Left renal cortex interstitium (tissue), 4 donors: Measurements from ENCODE around the gene BCL2. TPM values are rescaled to one million over a fixed set of nuclear protein-coding genes. Genes with fewer than 3 reads are reported as not detected.

Source experiments
- DNase-seq, 4 donors: peaks; one replicate each; pipeline ENCODE4 v3.0.0-alpha.2; 2013; ENCODE audit warnings: low read depth in 4 of 4, low spot score in 2 of 4, missing footprints in 1 of 4
- polyA plus RNA-seq, 4 donors: library from polyadenylated mRNA; unstranded; fragments of 120-200 nt; gene quantifications; one replicate each; pipeline ENCODE4 v1.2.1, GENCODE V29; 2013; ENCODE audit not compliant: insufficient read length in 4 of 4

Gene BCL2
- polyA plus RNA-seq, 4 donors: 22.1 to 27.1 (median 23.5) TPM

DNA sequence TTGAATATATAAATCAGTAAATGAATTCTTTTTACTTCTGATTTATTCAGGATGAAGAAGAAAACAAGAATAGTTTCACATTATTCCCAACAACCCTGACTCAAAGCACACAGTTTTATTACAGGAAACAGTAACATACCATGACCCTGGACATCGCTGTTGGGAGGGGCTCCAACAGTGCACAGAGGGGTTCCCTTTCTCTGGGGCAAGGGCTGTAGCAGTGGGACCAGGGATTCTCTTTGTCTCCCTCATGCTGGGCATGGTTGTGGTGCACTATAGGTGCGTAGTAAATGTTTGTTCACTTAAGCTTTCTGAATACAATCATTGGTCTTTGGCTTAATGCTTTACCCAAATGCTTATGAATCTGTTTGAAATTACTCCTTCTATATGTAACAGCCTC lies 189.4 kb downstream of the BCL2 start:
- no peak for DNase-seq

DNA sequence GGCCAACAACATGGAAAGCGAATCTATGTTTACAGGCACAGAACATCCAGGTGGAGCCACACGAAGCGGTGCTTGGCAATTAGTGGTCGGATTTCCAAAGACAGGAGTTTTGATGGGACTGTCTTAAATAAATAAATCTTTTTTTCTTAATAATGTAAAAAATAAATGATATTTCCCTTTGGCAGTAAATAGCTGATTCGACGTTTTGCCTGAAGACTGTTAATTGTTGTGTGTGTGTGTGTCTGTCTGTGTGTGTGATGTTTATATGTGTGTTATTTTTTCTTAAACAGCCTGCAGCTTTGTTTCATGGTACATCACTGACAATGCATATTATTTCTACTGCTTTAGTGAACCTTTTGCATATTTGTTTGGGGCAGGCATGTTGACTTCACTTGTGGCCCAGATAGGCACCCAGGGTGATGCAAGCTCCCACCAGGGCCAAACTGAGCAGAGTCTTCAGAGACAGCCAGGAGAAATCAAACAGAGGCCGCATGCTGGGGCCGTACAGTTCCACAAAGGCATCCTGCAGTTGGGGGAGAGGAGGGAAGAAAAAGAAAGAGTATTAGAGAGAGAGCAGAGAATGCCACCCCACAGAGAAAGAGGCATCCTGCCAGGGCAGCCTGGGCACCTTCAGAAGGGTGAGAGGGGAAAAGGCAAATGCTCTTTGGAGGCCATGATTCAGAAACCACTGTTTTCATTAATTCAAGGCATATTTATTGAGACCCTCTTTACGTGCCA lies 191.2 kb downstream of the BCL2 start:
- no peak for DNase-seq

DNA sequence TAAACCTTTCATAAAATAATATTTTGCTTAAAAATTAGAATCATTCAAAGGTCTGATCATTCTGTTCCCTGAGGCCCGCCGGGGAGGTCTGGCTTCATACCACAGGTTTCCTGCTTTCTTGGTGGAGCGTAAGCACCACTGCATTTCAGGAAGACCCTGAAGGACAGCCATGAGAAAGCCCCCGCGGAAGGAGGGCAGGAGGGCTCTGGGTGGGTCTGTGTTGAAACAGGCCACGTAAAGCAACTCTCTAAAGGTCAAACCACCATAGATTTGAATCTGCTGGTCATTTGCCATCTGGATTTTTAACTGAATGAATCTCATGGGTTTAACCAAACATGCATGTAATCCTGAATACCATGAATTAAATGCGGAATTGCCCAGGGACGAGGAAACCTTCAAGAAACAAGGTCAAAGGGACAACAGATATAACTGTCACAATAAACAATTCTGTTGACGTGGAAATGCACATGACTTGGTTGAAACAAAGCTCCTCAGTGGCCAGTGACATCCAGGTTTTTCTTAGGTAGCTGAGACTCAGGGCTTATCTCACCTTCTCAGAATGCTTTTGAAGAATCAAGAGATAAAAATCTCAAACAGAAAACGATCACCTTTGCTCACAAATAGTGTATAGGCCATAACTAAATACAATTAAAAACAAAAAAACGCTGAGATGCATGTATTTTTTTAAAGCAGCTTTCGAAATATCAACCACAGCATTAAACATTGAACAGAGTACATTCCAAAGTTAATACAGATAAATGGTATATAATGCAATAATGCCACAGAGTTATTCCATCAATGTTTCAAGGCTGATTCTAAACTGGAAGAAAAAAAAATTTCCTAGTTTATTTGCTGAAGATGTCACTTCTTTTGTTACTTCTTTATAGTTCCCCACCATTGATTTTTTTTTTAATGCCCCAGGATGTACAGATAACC lies 193.2 kb downstream of the BCL2 start:
- DNase-seq: no peak

DNA sequence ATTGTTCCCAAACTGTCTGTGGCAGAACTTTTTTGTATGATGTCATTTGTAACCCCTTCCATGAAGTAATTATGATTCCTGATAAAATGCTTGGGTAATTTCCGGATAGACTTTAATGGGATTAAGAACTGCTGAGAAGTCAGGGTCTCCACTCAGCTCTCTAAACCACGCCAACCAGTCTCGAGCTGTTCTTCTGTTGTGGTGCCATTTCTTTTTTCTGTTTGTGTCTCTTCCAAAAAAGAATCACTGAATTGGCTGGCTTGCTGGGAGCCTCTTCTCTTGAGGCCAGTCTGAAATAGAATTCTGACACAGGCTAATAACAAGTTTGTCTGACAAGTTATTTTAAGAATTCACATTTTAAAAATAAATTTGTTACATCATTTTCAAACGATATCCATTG lies 198.9 kb downstream of the BCL2 start:
- no peak for DNase-seq

DNA sequence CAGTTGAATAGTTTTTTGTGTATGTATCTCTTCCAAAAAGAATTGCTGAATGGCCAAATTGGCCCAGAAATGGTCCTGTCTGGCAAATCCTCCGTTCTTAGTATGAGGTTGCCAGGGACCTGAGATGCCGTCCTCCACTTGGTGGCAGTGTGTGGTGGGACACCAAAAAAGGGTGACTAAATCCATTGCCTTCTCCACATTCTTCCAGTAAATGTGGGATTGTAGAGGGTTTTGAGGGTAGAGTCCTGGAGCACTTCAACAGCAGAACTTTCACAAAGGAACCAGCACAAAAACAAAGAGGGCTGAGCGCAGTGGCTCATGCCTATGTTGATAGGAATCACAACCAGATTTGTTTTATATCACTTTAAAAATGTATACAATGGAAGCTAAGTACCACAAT lies 199.9 kb downstream of the BCL2 start:
- no peak for DNase-seq

DNA sequence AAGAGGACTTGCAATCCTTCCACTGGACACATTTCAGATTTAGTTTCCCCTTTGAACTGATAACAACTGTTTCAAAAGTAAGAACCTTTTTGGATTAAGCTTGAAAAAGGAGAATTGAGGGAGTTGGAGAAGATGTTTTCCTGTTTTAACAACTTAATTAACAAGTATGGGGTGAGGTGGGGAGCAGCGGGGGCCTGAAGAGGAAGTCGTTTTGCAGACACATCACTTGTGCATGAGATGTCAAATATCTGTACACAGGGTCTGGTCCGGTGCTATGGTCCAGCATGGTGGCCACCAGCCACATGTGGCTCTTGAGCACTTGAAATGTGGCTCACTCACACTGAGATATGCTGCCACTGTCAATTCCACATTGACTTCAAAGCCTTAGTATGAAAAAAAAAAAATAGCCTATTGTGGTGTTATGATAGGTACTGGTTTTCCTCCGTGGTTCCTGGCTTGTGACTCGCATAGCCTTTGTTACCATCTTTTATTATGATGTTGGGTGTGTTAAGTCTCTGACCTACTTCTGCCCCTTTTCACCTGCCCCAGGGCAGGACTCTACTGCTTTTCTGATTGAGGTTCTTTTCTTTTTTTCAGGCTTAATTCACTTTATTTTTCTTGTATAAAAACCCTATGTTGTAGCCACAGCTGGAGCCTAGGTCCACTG lies 205.5 kb downstream of the BCL2 start:
- DNase-seq: no peak

DNA sequence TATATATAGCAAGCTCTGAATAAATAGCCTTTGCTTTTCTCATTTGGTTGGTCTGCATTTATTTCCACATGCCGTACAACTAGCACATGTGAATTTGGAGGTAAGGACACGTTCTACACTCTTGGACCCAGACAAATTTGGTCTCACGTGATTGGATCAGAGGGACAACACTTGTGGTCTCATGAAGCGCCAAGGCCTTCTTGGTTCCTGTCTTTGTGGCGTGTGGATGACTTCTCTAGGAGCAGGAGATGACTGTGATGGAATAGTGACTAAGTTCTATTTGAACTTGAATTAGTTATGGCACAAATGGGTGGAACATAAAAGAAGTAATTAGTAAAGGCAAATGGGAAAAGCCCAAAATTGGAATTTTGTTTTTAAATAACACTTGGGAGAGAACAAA lies 206.9 kb downstream of the BCL2 start:
- no peak for DNase-seq

DNA sequence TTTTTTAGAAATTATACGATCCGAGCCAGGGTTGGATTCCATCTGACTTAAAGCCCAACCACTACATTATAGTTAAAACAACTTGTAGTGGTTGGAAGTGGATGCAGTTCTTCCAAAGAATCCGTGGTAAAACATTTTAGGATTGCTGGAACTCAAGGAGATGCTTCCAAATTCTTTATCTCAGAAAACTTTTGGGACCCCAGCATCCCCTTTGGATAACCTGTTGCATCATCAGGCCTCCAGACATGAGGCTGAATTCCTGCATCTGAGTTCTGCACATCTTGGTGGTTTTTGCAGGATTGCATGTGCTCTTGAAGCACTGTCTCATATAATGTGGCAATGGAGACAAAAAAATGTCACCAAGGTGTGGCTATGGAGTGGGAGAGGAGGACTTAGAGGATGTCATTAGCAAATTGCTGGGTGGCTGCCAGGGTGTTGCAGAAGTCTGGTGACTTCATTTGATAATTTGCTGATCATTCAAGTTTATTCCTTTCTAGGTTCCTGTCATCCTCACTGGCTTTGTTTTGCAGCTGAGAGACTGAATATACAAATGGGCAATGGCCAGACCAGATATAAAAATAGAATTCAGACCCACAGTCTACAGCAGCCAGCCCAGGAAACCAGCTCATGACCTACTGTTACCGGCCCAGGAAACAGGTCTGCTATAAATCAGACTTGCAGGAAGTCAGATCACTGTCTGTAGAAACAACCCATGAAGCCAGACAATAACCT lies 207.7 kb downstream of the BCL2 start:
- DNase-seq: no peak

DNA sequence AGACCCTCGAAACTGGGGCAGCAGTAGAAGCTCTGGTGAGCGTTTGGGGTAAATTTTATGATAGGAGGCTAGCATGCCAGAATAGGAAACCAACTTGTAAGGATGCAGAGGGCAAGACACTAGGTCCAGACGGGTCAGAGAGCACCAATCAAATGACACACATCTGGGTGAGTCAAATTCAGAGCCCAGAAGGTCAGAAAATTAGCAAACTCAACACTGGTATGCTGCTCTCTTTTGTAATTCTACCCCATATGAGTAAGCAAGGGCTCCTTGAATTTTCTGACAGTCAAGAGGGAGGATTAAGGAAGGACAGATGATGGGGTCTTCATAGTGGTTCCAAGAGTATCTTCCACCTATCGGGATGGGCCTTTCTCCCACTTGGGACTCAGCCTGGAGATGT lies 209.8 kb downstream of the BCL2 start:
- no peak for DNase-seq

DNA sequence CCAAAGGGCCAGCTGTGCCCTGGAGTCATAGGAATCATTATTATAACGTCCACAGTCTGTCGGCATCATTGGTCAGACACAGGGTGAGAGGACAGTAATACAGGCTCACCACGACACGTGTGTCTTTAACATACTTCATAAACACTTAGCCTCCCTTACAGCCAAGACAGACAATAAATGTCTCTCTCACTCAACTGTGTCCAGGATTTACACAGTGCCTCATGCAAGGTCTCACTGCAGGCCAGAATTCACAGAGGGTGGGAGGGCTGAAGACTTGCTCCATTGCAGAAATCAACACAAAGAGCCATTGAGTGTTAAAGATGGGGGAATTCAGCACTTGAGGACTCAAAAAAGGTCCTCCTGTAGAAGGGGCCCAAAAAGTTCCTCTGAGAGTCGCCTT lies 210.5 kb downstream of the BCL2 start:
- DNase-seq: no peak

DNA sequence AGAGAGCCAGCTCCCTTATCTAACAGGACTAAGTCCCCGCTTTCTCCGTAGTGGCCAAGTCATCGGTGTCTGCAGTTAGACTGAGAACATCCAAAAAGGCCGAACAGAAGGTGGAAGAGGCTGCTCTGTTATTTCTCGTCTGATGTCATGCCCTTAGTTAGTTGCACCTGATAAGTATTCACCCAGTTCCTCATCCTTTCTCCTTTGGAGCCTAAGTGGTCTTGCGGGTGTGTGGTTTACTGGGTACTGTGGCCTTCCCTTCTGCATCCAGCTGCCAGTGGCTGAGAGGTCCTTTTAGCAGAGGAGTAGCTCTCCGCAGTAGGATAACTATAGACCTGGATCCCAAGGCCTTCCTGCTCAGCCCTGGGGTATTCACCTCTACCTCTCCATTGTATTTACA lies 211.6 kb downstream of the BCL2 start:
- no peak for DNase-seq

DNA sequence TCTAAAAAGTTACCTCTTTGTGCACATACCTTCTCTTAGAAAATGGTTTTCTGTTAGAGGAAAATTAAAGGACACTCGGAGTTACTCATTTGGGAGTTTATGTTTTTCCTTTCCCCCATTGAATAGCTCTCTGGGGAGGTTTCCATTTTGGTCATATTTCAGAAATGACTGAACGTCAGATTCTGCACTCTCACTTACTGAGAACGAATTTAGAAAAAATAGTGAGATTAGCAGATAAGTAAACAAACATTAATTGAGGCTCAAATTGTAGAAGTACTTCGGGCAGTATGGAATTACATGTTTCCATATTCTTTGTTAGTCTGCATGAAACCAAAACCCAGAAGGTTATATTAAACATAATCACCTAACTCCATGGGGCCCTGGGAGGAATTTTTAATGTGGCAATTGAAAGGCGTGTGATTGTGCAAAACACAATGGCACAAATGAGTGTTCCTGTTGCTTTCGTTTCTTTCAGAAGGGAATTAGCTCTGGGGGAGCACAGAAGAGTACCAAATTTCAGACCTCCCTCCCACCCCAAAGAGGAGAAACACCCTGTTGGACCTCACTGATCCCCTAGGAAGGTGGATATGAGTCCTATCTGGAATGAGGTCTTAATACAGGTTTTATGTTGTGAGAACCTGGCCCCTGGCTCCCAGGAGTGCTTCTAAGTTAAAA lies 212.3 kb downstream of the BCL2 start:
- no peak for DNase-seq

DNA sequence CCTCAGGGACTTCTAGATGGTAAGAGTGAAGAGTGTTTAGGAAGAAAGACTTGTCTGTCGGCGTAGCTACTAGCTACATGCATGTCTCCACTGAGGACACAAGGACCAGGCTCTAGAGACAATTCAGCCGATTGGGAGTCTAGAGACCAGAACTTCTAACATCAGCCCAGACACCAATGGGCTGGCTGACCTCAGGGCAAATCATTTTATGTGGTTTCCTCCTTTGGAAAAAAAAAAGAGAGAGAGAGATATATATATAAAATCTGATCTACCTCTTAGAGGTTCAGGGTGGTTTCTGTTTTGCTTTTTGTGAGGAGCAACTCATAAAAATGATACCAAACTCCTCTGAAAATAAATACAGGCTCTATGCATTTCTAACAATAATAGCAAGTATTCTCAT lies 212.8 kb downstream of the BCL2 start:
- DNase-seq: no peak

DNA sequence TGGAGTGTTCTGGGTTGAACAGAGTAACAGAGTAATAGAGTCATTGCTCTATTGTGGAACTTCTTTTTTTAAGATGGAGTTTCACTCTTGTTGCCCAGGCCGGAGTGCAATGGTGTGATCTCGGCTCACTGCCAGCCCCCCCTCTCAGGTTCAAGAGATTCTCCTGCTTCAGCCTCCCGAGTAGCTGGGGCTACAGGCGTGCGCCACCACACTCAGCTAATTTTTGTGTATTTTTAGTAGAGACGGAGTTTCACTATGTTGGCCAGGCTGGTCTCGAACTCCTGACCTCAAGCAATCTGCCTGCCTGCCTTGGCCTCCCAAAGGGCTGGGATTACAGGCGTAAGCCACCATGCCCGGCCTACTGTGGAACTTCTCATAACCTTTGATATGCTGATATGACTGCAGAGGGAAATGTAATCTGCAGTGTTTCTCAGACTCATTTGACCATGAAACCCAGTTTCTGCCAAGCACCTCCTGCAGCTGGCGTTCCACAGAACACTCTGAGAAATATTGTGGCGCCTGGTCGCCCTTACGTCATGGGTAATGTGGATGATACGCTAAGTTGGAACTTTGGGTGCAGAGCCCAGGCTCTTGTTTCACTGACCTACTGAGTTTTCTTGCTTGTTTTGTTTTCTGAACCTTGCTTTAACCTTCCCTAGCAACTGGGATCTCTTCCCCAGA lies 213.8 kb downstream of the BCL2 start:
- DNase-seq: no peak

DNA sequence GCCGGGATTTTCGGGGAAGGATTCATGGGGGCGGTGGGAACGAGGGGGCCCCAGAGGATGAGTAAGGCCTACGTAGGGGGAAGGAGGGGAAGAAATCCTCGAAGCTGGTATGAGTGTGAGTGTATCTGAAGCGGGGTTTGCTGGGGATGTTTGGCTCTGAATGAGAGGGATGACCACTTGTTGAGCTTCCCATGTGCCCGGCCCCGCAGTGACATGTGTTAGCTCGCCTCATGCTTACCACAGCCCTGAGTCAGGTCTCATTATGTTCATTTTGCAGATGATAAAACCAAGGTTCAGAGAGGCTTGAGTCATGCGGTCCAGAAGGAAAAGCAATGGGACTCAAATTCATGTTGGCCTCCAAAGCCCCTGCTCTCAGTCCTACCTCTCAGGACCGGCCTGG lies 214.7 kb downstream of the BCL2 start:
- no peak for DNase-seq

DNA sequence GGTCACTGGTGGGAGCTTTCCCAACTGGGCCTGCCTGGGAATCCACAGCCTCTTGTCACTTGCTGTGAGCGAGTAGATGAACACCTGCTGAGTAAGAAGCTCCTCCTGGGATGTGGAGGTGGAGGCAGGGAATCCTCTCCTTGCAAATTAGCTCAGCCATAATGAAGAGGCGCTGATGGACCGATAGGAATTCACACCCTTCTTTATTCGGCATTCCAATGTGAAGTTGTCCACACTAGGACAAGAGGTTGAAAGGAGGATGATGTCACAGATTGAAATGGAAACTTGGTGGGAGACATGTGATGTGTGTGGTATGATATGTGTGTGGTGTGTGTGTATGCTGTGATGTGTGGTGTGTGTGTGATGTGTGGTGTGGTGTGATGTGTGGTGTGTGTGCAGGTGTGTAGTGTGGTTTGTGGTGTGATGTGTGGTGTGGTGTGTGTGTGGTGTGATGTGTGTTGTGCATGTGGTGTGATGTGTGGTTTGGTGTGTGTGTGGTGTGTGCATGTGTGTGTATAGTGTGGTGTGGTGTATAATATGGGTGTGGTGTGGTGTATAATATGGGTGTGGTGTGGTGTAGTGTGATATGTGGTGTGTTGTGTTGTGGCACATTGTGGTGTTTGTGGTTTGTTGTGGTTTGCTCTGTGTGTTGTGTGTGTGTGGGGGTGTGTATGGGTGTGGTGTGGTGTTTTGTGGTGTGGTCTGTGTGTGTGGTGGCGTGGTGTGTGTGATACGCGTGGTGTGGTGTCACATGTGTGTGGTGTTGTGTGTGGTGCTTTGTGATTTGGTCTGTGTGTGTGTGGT lies 216.4 kb downstream of the BCL2 start:
- DNase-seq: no peak

DNA sequence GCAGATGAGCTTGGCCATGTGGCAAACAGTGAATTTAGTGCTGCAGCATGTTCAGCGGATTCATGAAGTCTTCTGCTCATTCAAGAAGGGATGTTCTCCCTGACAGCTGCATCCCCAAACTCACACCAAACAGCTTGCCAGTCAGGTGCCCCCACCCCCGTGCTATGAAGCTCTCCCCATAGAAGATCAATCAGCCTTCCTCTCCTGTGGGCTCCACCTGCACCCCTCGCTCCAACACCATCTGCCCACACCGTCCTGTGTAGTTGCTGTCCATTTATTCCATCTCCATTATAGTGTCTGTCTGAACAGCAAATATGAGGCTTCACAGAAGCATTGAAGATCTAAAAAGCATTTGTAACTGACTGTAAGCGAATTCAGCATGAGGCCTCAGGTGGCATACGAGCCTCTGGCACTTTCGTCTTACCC lies 218.9 kb downstream of the BCL2 start:
- DNase-seq: no peak

DNA sequence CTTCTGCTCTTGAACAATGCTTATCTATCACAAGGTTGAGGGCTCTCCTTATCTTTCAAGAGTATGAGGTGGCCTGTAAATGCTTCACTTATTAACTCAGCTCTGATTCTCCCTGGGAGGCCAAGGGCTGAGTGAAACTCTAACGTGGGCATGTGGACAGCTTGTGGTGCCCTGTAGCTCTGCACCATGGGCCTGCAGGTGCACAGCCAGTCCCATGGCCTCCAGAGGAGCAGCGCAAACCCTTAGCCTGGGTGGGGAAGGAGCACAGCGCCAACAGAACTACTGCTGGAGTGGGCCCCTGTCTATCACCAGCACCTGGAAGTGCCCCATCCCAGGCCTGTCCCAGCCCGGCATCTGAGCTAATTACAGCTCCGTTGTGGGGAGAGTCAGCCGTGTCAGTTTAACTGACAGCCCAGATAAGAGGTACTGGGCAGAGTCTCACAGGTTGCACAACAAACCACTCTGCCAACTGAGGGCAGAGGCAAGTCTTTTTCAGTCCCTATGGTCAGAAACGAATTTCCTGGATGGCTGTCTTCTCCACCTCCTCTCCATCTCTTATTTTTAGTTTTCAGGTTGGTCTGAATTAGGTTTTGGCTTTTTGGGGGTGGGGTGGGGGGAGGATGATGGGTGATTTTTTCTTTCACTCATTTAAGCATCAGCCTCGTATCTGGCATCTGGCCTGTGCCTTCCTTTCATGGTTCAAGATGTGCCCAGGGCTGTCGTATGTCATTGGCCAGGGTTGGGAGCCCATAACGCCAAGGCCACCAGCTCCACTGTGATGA lies 219.5 kb downstream of the BCL2 start:
- DNase-seq: no peak
